GM12878 (cell line): ENCODE data around the gene KRAS. TPM values are rescaled to one million over a fixed set of nuclear protein-coding genes. Genes with fewer than 3 reads are reported as not detected.

ENCODE experiments used
- ATAC-seq: fragments of 200-7000 bp; cut with Tn5 transposase; 3 replicates; pipeline ENCODE4 v1.9.1; 2020; ENCODE audit warnings: mild to moderate bottlenecking, moderate library complexity
- BruUV-seq: library from RNA; stranded (reverse); fragments of 400-500 nt; replicated peaks from 2 replicates; lab custom pipeline; 2021; lab: Mats Ljungman, UMichigan
- CTCF ChIA-PET: fragments of 300-600 bp; sonication (Branson Sonifier 250); formaldehyde crosslinking; extraction: SDS; loops from one replicate; lab custom pipeline; 2021; ENCODE audit warnings: inconsistent platforms; lab: Yijun Ruan, JAX
- POLR2A ChIA-PET: fragments of 350-600 bp; formaldehyde crosslinking; extraction: SDS; loops from one replicate; lab custom pipeline; 2021; ENCODE audit warnings: inconsistent platforms; lab: Charles Lee
- RAD21 ChIA-PET: fragments of 300-600 bp; sonication (Branson Sonifier 250); formaldehyde crosslinking; loops from one replicate; lab custom pipeline; 2023; ENCODE audit warnings: antibody characterized with exemption; ENCODE audit not compliant: unreplicated experiment; lab: Charles Lee
- SMC1A ChIA-PET: fragments of 300-600 bp; sonication (Branson Sonifier 250); formaldehyde crosslinking; loops from one replicate; lab custom pipeline; 2023; ENCODE audit not compliant: unreplicated experiment, uncharacterized antibody; lab: Charles Lee
- DNase-seq: peaks from one replicate; pipeline ENCODE4 v3.0.0-alpha.2; 2011; ENCODE audit warnings: low read depth, low spot score
- FAIRE-seq: peaks from 3 replicates; lab custom pipeline; 2011; peaks lifted over from hg19 to GRCh38; lab: Jason Lieb, UNC
- H2AFZ ChIP-seq: 2 replicates; pipeline ENCODE4 v1.6.0; 2011; ENCODE audit warnings: low read depth, low read length, control low read depth; ENCODE audit not compliant: control insufficient read depth
- H3K27ac ChIP-seq: 2 replicates; pipeline ENCODE4 v1.5.1; 2011; ENCODE audit warnings: control low read depth; ENCODE audit not compliant: control insufficient read depth, insufficient read depth
- H3K27me3 ChIP-seq, 2 experiments: replicated peaks in 1 of 2; 2 replicates each; pipeline versions ENCODE4 v1.6.0 to v1.6.1; 2011; ENCODE audit warnings: low read length in 1 of 2; ENCODE audit not compliant: control insufficient read depth in 2 of 2, insufficient read depth in 2 of 2
- H3K36me3 ChIP-seq, 2 experiments: 2 replicates each; pipeline ENCODE4 v1.5.1; 2011; ENCODE audit warnings: low read length in 1 of 2; ENCODE audit not compliant: control insufficient read depth in 2 of 2, insufficient read depth in 2 of 2
- H3K4me1 ChIP-seq: 2 replicates; pipeline ENCODE4 v1.6.1; 2011; ENCODE audit warnings: mild to moderate bottlenecking, low read length, moderate library complexity, mixed read lengths; ENCODE audit not compliant: control insufficient read depth, insufficient read depth
- H3K4me2 ChIP-seq: 2 replicates; pipeline ENCODE4 v1.6.0; 2011; ENCODE audit warnings: control low read depth; ENCODE audit not compliant: control insufficient read depth, insufficient read depth
- H3K4me3 ChIP-seq: fragments of 200-600 bp; sonication (generic); 2 replicates; pipeline ENCODE4 v1.5.1; 2016
- H3K79me2 ChIP-seq: 2 replicates; pipeline ENCODE4 v1.6.0; 2011; ENCODE audit warnings: low read length; ENCODE audit not compliant: control insufficient read depth, insufficient read depth
- H3K9ac ChIP-seq: 2 replicates; pipeline ENCODE4 v1.8.0; 2011; ENCODE audit warnings: low read length, control low read depth, mixed read lengths; ENCODE audit not compliant: control insufficient read depth, insufficient read depth
- H3K9me3 ChIP-seq: replicated peaks from 3 replicates; pipeline ENCODE4 v1.5.1; 2011; ENCODE audit warnings: mild to moderate bottlenecking, low read length; ENCODE audit not compliant: control insufficient read depth, insufficient read depth
- H4K20me1 ChIP-seq: 2 replicates; pipeline ENCODE4 v1.6.0; 2011; ENCODE audit not compliant: control insufficient read depth, insufficient read depth
- IRF4 ChIP-seq: IDR thresholded peaks from 2 replicates; pipeline ENCODE4 v1.6.1; 2011; ENCODE audit warnings: low read depth, low read length
- RB1 ChIP-seq: fragments of 450-650 bp; formaldehyde crosslinking; IDR thresholded peaks from 2 replicates; pipeline ENCODE4 v1.6.1; 2017; ENCODE audit warnings: mild to moderate bottlenecking, borderline replicate concordance
- SIX5 ChIP-seq: IDR thresholded peaks from 2 replicates; pipeline ENCODE4 v1.6.1; 2011; ENCODE audit warnings: mild to moderate bottlenecking, low read depth, low read length, moderate library complexity; ENCODE audit not compliant: severe bottlenecking
- ZNF384 ChIP-seq: IDR thresholded peaks from 2 replicates; pipeline ENCODE4 v1.6.1; 2012; ENCODE audit warnings: low read depth, mild to moderate bottlenecking, low read length, improper control_type of control experiment, borderline replicate concordance
- WGBS: methylation state at CpG from one replicate; pipeline ENCODE4 v1.1.6; 2016; ENCODE audit warnings: low lambda C conversion rate; ENCODE audit not compliant: insufficient replicate concordance, insufficient coverage; ENCODE audit errors: missing lambda C conversion rate; 5-methylcytosine and 5-hydroxymethylcytosine counted together
- in situ Hi-C: fragments of 300-500 bp; cut with MboI; formaldehyde crosslinking; loops from 9 replicates; pipeline ENCODE4 v1.14.3; 2018; ENCODE audit warnings: mixed read lengths
- intact Hi-C: fragments of 100-400 bp; cut with micrococcal nuclease; formaldehyde crosslinking; loops from one replicate; pipeline ENCODE4 v1.14.2; 2022; ENCODE audit not compliant: unreplicated experiment
- polyA plus RNA-seq, 11 experiments: library from polyadenylated mRNA; depleted of rRNA in 4 of 11; unstranded in 6 of 11; stranded (reverse) in 5 of 11; fragments of >200 nt; fragmentation: Nextera tagmentation in 4 of 11; fragmentation: Illumina TruSeq in 1 of 11; extraction: Ambion mirVana in 4 of 11; extraction: Trizol in 1 of 11; gene quantifications; 1 replicate in 1 of 11; 2 replicates in 10 of 11; pipeline versions ENCODE4 v1.2.1 to v1.2.3, GENCODE V29; 2011 to 2016; ENCODE audit warnings: inconsistent platforms in 2 of 11, missing spikeins in 2 of 11, low read depth in 1 of 11
- total RNA-seq, 4 experiments: library from RNA; depleted of rRNA in 3 of 4; stranded (reverse); fragments of >200 nt in 3 of 4; fragmentation: Illumina TruSeq in 1 of 4; extraction: Trizol in 1 of 4; gene quantifications; 2 replicates each; pipeline versions ENCODE4 v1.2.1 to v1.2.3, GENCODE V29; 2013 to 2021
- TF ChIP-seq, protein P1 (sequence below): IDR thresholded peaks from 2 replicates; pipeline ENCODE4 v1.6.1; 2012; ENCODE audit warnings: mild to moderate bottlenecking, low read depth, low read length
- TF ChIP-seq, protein P2 (sequence below): fragments of 450-650 bp; formaldehyde crosslinking; IDR thresholded peaks from 2 replicates; pipeline ENCODE4 v1.4.0; 2020; ENCODE audit warnings: mild to moderate bottlenecking, moderate library complexity
- TF ChIP-seq, protein P3 (sequence below): fragments of 450-650 bp; IDR thresholded peaks from 2 replicates; pipeline ENCODE4 v1.6.1; 2016; ENCODE audit warnings: mild to moderate bottlenecking
- TF ChIP-seq, protein P4 (sequence below): IDR thresholded peaks from 2 replicates; pipeline ENCODE4 v1.6.1; 2012; ENCODE audit warnings: low read length, inconsistent platforms
- TF ChIP-seq, protein P5 (sequence below): fragments of 450-650 bp; IDR thresholded peaks from 2 replicates; pipeline ENCODE4 v1.6.1; 2018; ENCODE audit warnings: mild to moderate bottlenecking, low read depth, moderate library complexity; ENCODE audit not compliant: partially characterized antibody

The KRAS gene
- total and polyA plus RNA-seq, 10 of the 15 experiments (the other 5 are each of a cell fraction or from before 2014, with no cell fraction given) = 3.1 to 23.8 (median 8.0) TPM

DNA sequence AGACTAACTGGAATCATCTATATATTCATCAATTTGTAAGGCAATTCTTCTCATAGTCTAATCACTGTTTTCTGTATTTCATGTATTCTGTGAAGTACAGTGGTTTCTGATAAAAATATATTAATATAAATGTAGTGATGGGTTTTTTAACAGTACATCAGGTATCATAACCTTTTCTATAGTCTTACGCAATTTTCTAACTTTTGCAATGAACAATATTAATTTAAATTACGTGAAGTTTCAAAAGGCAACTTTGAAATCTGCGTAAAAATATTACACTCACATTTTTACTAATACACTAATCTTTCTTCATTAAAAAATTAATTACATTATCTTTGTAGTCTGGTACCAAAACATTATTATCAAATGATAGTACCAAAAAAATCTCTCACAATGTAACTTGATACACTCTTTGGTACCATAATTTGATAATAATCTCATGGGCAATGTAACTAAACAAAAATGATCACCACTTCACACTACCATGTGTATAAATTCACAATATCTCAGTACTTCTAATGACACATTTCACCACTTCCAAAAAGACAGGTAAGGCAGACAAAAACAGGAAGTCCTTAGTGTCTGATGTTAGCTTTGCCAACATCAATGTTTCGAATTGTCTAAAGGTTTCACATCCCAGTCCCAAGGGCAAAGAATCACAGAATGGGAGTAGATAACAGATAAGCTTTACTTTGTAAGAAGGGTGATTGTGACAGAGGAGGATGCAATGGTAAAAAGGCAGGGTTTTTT, 64.5 kb downstream of the KRAS start:
- FAIRE-seq (peak; percentile 75), ATAC-seq (peak; percentile 84), DNase-seq (peak; percentile 43)
- in situ Hi-C loops (no loop called here), intact Hi-C loops (no loop called here)
- 74% methylated on average over 4 of the region's 4 CpGs for WGBS
- Histone ChIP-seq H3K27ac (no peak overlapping the region), H3K79me2 (no peaks in the 10 kb centered on the region), H3K9me3 (no peaks in the 10 kb centered on the region), H3K9ac (no peak overlapping the region), H2AFZ (peak overlapping the region; percentile 57), H3K4me1 (peaks cover 10% of the 10 kb centered on the region), H4K20me1 (no peaks in the 10 kb centered on the region), H3K36me3 (no peaks in the 10 kb centered on the region), H3K4me3 (0 out of 2 replicates have a peak overlapping the region, but pooled peaks have one; percentile 2), H3K4me2 (peak overlapping the region; percentile 74), H3K27me3 (no peaks in the 10 kb centered on the region)
- POLR2A ChIA-PET = no interaction called here
- BruUV-seq = no TSS peak
- SMC1A ChIA-PET = interaction anchor here (0.7 kb wide), 1 partner anchor 197 kb away, joined by 3 read pairs; no protein-coding TSS in a partner anchor
- RAD21 ChIA-PET = interaction anchor here (0.6 to 0.9 kb wide), 2 partner anchors 9 to 197 kb away, joined by 3 read pairs; partner anchors contain the start of genes DNAI7 and ETFRF1
- CTCF ChIA-PET = no interaction called here
- TF ChIP-seq, protein P1, sequence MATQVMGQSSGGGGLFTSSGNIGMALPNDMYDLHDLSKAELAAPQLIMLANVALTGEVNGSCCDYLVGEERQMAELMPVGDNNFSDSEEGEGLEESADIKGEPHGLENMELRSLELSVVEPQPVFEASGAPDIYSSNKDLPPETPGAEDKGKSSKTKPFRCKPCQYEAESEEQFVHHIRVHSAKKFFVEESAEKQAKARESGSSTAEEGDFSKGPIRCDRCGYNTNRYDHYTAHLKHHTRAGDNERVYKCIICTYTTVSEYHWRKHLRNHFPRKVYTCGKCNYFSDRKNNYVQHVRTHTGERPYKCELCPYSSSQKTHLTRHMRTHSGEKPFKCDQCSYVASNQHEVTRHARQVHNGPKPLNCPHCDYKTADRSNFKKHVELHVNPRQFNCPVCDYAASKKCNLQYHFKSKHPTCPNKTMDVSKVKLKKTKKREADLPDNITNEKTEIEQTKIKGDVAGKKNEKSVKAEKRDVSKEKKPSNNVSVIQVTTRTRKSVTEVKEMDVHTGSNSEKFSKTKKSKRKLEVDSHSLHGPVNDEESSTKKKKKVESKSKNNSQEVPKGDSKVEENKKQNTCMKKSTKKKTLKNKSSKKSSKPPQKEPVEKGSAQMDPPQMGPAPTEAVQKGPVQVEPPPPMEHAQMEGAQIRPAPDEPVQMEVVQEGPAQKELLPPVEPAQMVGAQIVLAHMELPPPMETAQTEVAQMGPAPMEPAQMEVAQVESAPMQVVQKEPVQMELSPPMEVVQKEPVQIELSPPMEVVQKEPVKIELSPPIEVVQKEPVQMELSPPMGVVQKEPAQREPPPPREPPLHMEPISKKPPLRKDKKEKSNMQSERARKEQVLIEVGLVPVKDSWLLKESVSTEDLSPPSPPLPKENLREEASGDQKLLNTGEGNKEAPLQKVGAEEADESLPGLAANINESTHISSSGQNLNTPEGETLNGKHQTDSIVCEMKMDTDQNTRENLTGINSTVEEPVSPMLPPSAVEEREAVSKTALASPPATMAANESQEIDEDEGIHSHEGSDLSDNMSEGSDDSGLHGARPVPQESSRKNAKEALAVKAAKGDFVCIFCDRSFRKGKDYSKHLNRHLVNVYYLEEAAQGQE = no peak
- TF ChIP-seq RB1 (no peak), SIX5 (no peak), IRF4 (no peak), ZNF384 (no peak)
- TF ChIP-seq, protein P2, sequence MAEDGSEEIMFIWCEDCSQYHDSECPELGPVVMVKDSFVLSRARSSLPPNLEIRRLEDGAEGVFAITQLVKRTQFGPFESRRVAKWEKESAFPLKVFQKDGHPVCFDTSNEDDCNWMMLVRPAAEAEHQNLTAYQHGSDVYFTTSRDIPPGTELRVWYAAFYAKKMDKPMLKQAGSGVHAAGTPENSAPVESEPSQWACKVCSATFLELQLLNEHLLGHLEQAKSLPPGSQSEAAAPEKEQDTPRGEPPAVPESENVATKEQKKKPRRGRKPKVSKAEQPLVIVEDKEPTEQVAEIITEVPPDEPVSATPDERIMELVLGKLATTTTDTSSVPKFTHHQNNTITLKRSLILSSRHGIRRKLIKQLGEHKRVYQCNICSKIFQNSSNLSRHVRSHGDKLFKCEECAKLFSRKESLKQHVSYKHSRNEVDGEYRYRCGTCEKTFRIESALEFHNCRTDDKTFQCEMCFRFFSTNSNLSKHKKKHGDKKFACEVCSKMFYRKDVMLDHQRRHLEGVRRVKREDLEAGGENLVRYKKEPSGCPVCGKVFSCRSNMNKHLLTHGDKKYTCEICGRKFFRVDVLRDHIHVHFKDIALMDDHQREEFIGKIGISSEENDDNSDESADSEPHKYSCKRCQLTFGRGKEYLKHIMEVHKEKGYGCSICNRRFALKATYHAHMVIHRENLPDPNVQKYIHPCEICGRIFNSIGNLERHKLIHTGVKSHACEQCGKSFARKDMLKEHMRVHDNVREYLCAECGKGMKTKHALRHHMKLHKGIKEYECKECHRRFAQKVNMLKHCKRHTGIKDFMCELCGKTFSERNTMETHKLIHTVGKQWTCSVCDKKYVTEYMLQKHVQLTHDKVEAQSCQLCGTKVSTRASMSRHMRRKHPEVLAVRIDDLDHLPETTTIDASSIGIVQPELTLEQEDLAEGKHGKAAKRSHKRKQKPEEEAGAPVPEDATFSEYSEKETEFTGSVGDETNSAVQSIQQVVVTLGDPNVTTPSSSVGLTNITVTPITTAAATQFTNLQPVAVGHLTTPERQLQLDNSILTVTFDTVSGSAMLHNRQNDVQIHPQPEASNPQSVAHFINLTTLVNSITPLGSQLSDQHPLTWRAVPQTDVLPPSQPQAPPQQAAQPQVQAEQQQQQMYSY = no peak
- TF ChIP-seq, protein P3, sequence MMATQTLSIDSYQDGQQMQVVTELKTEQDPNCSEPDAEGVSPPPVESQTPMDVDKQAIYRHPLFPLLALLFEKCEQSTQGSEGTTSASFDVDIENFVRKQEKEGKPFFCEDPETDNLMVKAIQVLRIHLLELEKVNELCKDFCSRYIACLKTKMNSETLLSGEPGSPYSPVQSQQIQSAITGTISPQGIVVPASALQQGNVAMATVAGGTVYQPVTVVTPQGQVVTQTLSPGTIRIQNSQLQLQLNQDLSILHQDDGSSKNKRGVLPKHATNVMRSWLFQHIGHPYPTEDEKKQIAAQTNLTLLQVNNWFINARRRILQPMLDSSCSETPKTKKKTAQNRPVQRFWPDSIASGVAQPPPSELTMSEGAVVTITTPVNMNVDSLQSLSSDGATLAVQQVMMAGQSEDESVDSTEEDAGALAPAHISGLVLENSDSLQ = no peak
- TF ChIP-seq, protein P4, sequence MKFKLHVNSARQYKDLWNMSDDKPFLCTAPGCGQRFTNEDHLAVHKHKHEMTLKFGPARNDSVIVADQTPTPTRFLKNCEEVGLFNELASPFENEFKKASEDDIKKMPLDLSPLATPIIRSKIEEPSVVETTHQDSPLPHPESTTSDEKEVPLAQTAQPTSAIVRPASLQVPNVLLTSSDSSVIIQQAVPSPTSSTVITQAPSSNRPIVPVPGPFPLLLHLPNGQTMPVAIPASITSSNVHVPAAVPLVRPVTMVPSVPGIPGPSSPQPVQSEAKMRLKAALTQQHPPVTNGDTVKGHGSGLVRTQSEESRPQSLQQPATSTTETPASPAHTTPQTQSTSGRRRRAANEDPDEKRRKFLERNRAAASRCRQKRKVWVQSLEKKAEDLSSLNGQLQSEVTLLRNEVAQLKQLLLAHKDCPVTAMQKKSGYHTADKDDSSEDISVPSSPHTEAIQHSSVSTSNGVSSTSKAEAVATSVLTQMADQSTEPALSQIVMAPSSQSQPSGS = no peak
- TF ChIP-seq, protein P5, sequence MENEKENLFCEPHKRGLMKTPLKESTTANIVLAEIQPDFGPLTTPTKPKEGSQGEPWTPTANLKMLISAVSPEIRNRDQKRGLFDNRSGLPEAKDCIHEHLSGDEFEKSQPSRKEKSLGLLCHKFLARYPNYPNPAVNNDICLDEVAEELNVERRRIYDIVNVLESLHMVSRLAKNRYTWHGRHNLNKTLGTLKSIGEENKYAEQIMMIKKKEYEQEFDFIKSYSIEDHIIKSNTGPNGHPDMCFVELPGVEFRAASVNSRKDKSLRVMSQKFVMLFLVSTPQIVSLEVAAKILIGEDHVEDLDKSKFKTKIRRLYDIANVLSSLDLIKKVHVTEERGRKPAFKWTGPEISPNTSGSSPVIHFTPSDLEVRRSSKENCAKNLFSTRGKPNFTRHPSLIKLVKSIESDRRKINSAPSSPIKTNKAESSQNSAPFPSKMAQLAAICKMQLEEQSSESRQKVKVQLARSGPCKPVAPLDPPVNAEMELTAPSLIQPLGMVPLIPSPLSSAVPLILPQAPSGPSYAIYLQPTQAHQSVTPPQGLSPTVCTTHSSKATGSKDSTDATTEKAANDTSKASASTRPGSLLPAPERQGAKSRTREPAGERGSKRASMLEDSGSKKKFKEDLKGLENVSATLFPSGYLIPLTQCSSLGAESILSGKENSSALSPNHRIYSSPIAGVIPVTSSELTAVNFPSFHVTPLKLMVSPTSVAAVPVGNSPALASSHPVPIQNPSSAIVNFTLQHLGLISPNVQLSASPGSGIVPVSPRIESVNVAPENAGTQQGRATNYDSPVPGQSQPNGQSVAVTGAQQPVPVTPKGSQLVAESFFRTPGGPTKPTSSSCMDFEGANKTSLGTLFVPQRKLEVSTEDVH = no peak
